Measurements from ENCODE around the gene DAPL1. TPM values are rescaled to one million over a fixed set of nuclear protein-coding genes. Genes with fewer than 3 reads are reported as not detected.

DAPL1 gene
- polyA plus RNA-seq, 1 donor from 2014 or later, result 4.2 TPM

- H4K20me1 ChIP-seq (ENCODE audit: insufficient read depth), result no peaks in the 10 kb centered on the region
- H3K36me3 ChIP-seq (ENCODE audit: insufficient read depth, low read length), result no peaks in the 10 kb centered on the region
- H3K9ac ChIP-seq (ENCODE audit: low read length), result no peak overlapping the region
- no peak overlapping the region for H2AFZ ChIP-seq (ENCODE audit: low read depth, low read length)
- no peak overlapping the region for H3K4me2 ChIP-seq (ENCODE audit: low read length)
- peak overlapping the region; percentile 66 for H3K27ac ChIP-seq (ENCODE audit: low read length)
- H3F3A ChIP-seq (ENCODE audit: insufficient read depth, low read length, poor library complexity, severe bottlenecking), result no peaks in the 10 kb centered on the region
- no peaks in the 10 kb centered on the region for H3K27me3 ChIP-seq (ENCODE audit: insufficient read depth, low read depth, low read length)
- H3K9me3 ChIP-seq (ENCODE audit: low read length), result no peaks in the 10 kb centered on the region
- no peaks in the 10 kb centered on the region for H3K9me2 ChIP-seq (ENCODE audit: insufficient read depth, low read length)
- H3K4me3 ChIP-seq (ENCODE audit: low read length), result peak overlapping the region; percentile 16
- no peaks in the 10 kb centered on the region for H3K79me2 ChIP-seq (replicated peaks; ENCODE audit: insufficient read depth, low read length)
- TF ChIP-seq CTCF (IDR thresholded peaks at IDR 0.05; ENCODE audit: poor library complexity, severe bottlenecking) (no peak), EP300 (conservative IDR thresholded peaks at IDR 0.05; ENCODE audit: poor library complexity, severe bottlenecking) (no peak), SMC3 (conservative IDR thresholded peaks at IDR 0.05; ENCODE audit: poor library complexity) (no peak), EZH2 (IDR thresholded peaks at IDR 0.05; ENCODE audit: borderline replicate concordance, insufficient read depth, low read length, poor library complexity, severe bottlenecking) (no peak), POLR2AphosphoS5 (IDR thresholded peaks at IDR 0.05) (no peak), RAD21 (conservative IDR thresholded peaks at IDR 0.05) (no peak), MXI1 (conservative IDR thresholded peaks at IDR 0.05; ENCODE audit: poor library complexity, severe bottlenecking) (no peak), TAF1 (IDR thresholded peaks at IDR 0.05; ENCODE audit: low read depth) (no peak)
- TF ChIP-seq, protein P1, sequence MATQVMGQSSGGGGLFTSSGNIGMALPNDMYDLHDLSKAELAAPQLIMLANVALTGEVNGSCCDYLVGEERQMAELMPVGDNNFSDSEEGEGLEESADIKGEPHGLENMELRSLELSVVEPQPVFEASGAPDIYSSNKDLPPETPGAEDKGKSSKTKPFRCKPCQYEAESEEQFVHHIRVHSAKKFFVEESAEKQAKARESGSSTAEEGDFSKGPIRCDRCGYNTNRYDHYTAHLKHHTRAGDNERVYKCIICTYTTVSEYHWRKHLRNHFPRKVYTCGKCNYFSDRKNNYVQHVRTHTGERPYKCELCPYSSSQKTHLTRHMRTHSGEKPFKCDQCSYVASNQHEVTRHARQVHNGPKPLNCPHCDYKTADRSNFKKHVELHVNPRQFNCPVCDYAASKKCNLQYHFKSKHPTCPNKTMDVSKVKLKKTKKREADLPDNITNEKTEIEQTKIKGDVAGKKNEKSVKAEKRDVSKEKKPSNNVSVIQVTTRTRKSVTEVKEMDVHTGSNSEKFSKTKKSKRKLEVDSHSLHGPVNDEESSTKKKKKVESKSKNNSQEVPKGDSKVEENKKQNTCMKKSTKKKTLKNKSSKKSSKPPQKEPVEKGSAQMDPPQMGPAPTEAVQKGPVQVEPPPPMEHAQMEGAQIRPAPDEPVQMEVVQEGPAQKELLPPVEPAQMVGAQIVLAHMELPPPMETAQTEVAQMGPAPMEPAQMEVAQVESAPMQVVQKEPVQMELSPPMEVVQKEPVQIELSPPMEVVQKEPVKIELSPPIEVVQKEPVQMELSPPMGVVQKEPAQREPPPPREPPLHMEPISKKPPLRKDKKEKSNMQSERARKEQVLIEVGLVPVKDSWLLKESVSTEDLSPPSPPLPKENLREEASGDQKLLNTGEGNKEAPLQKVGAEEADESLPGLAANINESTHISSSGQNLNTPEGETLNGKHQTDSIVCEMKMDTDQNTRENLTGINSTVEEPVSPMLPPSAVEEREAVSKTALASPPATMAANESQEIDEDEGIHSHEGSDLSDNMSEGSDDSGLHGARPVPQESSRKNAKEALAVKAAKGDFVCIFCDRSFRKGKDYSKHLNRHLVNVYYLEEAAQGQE (IDR thresholded peaks at IDR 0.05; ENCODE audit: borderline replicate concordance), result no peak
Observed at GRCh38 chr2:158775273-158776027, 19.7 kb upstream of the DAPL1 start.

- no peak overlapping the region for H3K9ac ChIP-seq (ENCODE audit: low read length)
- H3F3A ChIP-seq (ENCODE audit: insufficient read depth, low read length, poor library complexity, severe bottlenecking), result no peaks in the 10 kb centered on the region
- no peaks in the 10 kb centered on the region for H4K20me1 ChIP-seq (ENCODE audit: insufficient read depth)
- no peaks in the 10 kb centered on the region for H3K27me3 ChIP-seq (ENCODE audit: insufficient read depth, low read depth, low read length)
- no peak overlapping the region for H3K4me3 ChIP-seq (ENCODE audit: low read length)
- TF ChIP-seq RAD21 (conservative IDR thresholded peaks at IDR 0.05) (no peak), SMC3 (conservative IDR thresholded peaks at IDR 0.05; ENCODE audit: poor library complexity) (no peak), EP300 (conservative IDR thresholded peaks at IDR 0.05; ENCODE audit: poor library complexity, severe bottlenecking) (no peak), EZH2 (IDR thresholded peaks at IDR 0.05; ENCODE audit: borderline replicate concordance, insufficient read depth, low read length, poor library complexity, severe bottlenecking) (no peak), MXI1 (conservative IDR thresholded peaks at IDR 0.05; ENCODE audit: poor library complexity, severe bottlenecking) (no peak), POLR2AphosphoS5 (IDR thresholded peaks at IDR 0.05) (no peak), TAF1 (IDR thresholded peaks at IDR 0.05; ENCODE audit: low read depth) (no peak), CTCF (IDR thresholded peaks at IDR 0.05; ENCODE audit: poor library complexity, severe bottlenecking) (no peak)
- TF ChIP-seq, protein P1 (IDR thresholded peaks at IDR 0.05; ENCODE audit: borderline replicate concordance), result no peak
- H2AFZ ChIP-seq (ENCODE audit: low read depth, low read length), result no peak overlapping the region
- no peak overlapping the region for H3K27ac ChIP-seq (ENCODE audit: low read length)
- no peaks in the 10 kb centered on the region for H3K79me2 ChIP-seq (replicated peaks; ENCODE audit: insufficient read depth, low read length)
- no peaks in the 10 kb centered on the region for H3K9me2 ChIP-seq (ENCODE audit: insufficient read depth, low read length)
- H3K36me3 ChIP-seq (ENCODE audit: insufficient read depth, low read length), result no peaks in the 10 kb centered on the region
- no peaks in the 10 kb centered on the region for H3K9me3 ChIP-seq (ENCODE audit: low read length)
- no peak overlapping the region for H3K4me2 ChIP-seq (ENCODE audit: low read length)
Observed at GRCh38 chr2:158776231-158776630, 18.9 kb upstream of the DAPL1 start.
